ENCODE measurements around the gene NEURL1B. TPM values are rescaled to one million over a fixed set of nuclear protein-coding genes. Genes with fewer than 3 reads are reported as not detected.

NEURL1B gene
- total and polyA plus RNA-seq, 8 donors: 2.8 to 7.8 (median 3.9) TPM

GRCh38 chr5:172632346-172633092 is 8.5 kb upstream of the NEURL1B start:
- ATAC-seq: no peak
- 92 to 94% methylated on average over 6 of the region's 6 CpGs for WGBS, 2 donors
- DNase-seq: no peak
- no peaks in the 10 kb centered on the region for H3K9me3 ChIP-seq
- H3K27me3 ChIP-seq: no peaks in the 10 kb centered on the region
- no peak overlapping the region for H3K4me3 ChIP-seq
- no peaks in the 10 kb centered on the region for H3K36me3 ChIP-seq
- no peak for FAIRE-seq
- intact Hi-C loops (cut with DNase I): no loop called here
- no peak overlapping the region for H3K27ac ChIP-seq
- no peaks in the 10 kb centered on the region for H3K4me1 ChIP-seq
- TF ChIP-seq CTCF (IDR thresholded peaks at IDR 0.05): no peak

DNA sequence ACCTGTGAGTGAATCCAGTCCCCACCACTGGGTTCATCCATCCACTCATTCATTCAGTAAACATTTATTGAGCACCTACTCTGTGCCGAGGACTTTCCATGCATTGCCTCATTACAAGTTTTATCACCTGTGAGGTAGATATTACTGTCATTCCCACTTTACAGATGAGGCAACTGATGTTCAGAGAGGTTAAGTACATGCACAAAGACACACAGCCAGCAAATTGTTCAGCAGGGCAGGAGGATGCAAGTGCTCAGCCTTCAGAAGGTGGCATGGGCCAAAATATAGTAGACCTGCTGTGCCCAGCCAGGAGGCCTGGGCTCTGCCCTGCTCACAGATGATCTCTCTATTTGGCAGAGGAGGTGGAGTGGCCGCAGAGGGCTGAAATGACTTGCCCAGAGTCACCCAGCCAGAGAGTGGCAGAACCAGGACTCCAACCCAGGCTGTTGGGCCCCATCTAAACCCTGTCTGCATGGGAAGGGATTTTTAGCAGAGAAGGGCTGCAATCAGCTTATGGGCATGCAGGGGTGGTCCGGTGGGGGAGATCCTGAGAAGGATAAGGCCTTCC is 7.6 kb upstream of the NEURL1B start:
- no peak for TF ChIP-seq CTCF (IDR thresholded peaks at IDR 0.05)

DNA sequence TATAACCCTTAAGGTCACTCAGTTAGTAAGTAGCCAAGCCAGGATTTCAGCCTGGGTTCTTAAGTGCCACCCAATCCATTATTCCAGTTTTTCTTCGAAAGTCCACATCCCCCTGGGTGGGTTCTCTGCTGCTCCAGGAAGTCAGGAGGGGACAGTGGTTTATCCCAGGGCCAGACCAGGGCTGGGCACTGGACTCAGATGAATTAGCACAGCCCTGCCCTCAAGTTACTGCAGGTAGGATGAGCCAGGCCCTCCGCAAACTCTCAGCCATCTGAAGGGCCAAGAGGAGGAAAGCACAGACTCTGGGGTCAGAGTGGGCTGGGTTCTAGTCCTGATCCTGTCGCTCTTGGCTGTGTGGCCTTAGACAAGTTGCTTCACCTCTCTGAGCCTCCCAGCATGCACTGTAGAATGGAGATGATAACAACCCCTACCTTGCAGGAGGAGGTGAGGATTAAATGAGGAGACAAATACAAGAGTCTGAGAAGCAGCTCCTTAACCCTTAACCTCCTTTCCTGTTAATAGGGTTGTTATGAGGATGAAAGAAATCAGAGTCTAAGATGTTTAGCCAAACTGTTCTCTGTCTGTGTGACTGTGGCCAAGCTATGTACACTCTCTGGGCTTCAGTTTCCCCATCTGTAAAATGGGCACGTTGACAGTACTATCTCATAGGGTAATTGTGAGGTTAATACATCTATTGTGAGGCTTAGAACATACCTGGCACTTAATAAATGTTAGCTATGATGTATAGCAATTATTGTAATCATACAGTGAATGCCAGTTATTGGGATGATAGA is 6.8 kb upstream of the NEURL1B start:
- intact Hi-C loops (cut with DNase I): no loop called here
- FAIRE-seq (no peak), DNase-seq (no peak), ATAC-seq (no peak)
- TF ChIP-seq CTCF (IDR thresholded peaks at IDR 0.05): no peak
- Histone ChIP-seq H3K9me3 (no peaks in the 10 kb centered on the region), H3K4me3 (no peak overlapping the region), H3K36me3 (no peaks in the 10 kb centered on the region), H3K4me1 (no peaks in the 10 kb centered on the region), H3K27me3 (no peaks in the 10 kb centered on the region), H3K27ac (no peak overlapping the region)
- WGBS, 2 donors: 88 to 93% methylated on average over 4 of the region's 4 CpGs

More for the DNA sequence above, 7.6 kb upstream of the NEURL1B start:
- Histone ChIP-seq H3K36me3 (no peaks in the 10 kb centered on the region), H3K4me1 (no peaks in the 10 kb centered on the region), H3K9me3 (no peaks in the 10 kb centered on the region), H3K4me3 (no peak overlapping the region), H3K27ac (no peak overlapping the region), H3K27me3 (no peaks in the 10 kb centered on the region)
- intact Hi-C loops (cut with DNase I): no loop called here
- no peak for ATAC-seq
- DNase-seq: no peak
- 85 to 92% methylated on average over 3 of the region's 3 CpGs for WGBS, 2 donors
- no peak for FAIRE-seq

- TF ChIP-seq CTCF (IDR thresholded peaks at IDR 0.05): no peak
- no peak for ATAC-seq
Observed at GRCh38 chr5:172635038-172635437, 6.0 kb upstream of the NEURL1B start.

More at GRCh38 chr5:172635038-172635437, 6.0 kb upstream of the NEURL1B start:
- no peaks in the 10 kb centered on the region for H3K9me3 ChIP-seq
- DNase-seq (no peak), FAIRE-seq (no peak)
- no peak overlapping the region for H3K4me3 ChIP-seq
- H3K36me3 ChIP-seq: no peaks in the 10 kb centered on the region
- intact Hi-C loops (cut with DNase I): no loop called here
- H3K4me1 ChIP-seq: peaks cover 0 to 3% (median 0%) of the 10 kb centered on the region in 3 donors
- H3K27ac ChIP-seq: no peak overlapping the region
- H3K27me3 ChIP-seq: no peaks in the 10 kb centered on the region
- 91% methylated on average over 12 of the region's 12 CpGs for WGBS, 2 donors

All from pancreas (tissue), 10 donors.